ENCODE data around the gene IL1RL2. TPM values are rescaled to one million over a fixed set of nuclear protein-coding genes. Genes with fewer than 3 reads are reported as not detected.

Gene IL1RL2
- total RNA-seq, 4 donors from 2014 or later = 0.17 to 0.44 TPM; not detected in 2

GRCh38 chr2:102141970-102142828 lies 44.6 kb upstream of the IL1RL2 start, which contains the start of gene IL1R1:
Gene IL1R1, plus strand, starts transcription at chr2:102142746. Its CDS starts 14,979 bp downstream, at chr2:102157725.
- TF ChIP-seq CTCF (IDR thresholded peaks at IDR 0.05; ENCODE audit: low read depth) = no peak

- no peak for TF ChIP-seq CTCF (IDR thresholded peaks at IDR 0.05; ENCODE audit: low read depth)
Observed at GRCh38 chr2:102142829-102143449, 43.9 kb upstream of the IL1RL2 start.

- TF ChIP-seq CTCF (IDR thresholded peaks at IDR 0.05; ENCODE audit: low read depth) = no peak
Observed at GRCh38 chr2:102143450-102143985, 43.3 kb upstream of the IL1RL2 start.

GRCh38 chr2:102144128-102144527 lies 42.7 kb upstream of the IL1RL2 start:
- no peak for TF ChIP-seq CTCF (IDR thresholded peaks at IDR 0.05; ENCODE audit: low read depth)

- no peak for TF ChIP-seq CTCF (IDR thresholded peaks at IDR 0.05; ENCODE audit: low read depth)
Observed at GRCh38 chr2:102145107-102145506, 41.7 kb upstream of the IL1RL2 start.

GRCh38 chr2:102145934-102146333 lies 40.9 kb upstream of the IL1RL2 start:
- TF ChIP-seq CTCF (IDR thresholded peaks at IDR 0.05; ENCODE audit: low read depth) = no peak

- no peak for TF ChIP-seq CTCF (IDR thresholded peaks at IDR 0.05; ENCODE audit: low read depth)
Observed at GRCh38 chr2:102147935-102148334, 38.9 kb upstream of the IL1RL2 start.

Measured in subcutaneous adipose tissue (tissue), 4 donors.